Measurements from ENCODE around the gene ZNF680.

DNA sequence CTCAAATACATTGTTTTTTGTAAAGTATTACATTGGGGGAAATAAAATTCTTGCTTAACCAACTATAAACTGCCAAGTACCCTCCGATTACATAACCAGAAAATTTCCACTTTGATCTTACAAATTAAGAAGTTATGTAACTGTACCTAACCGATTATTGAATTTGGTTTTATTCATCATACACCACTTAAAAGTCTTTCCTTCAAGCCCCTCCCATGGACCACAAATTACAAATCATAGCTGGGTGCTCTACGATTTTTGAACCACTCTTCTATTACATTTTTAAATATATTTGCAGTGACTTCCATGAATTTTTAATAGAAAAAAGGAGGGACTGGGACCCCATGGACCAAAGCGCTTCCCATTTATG, 630 bp downstream of the ZNF680 start:
- TF ChIP-seq CTCF (IDR thresholded peaks at IDR 0.05), result no peak
- no peak for TF ChIP-seq POLR2A (IDR thresholded peaks at IDR 0.05)

All from adrenal gland (tissue), 5 donors.